Transverse colon (tissue), 4 donors: ENCODE results near the gene SLC2A13. TPM values are rescaled to one million over a fixed set of nuclear protein-coding genes. Genes with fewer than 3 reads are reported as not detected.

Experiments used
- DNase-seq: peaks from one replicate; pipeline ENCODE4 v3.0.0-alpha.2; 2019
- H3K27ac ChIP-seq, 4 donors: fragments of 200-600 bp; sonication (generic); 2 replicates each; pipeline ENCODE4 v1.5.1; 2016 to 2018; ENCODE audit warnings: inconsistent platforms in 4 of 4
- H3K27me3 ChIP-seq: fragments of 200-600 bp; sonication (generic); 2 replicates; pipeline ENCODE4 v1.5.1; 2017; ENCODE audit warnings: inconsistent platforms
- H3K36me3 ChIP-seq, 4 donors: fragments of 200-600 bp; sonication (generic); 2 replicates each; pipeline ENCODE4 v1.5.1; 2017 to 2019; ENCODE audit warnings: inconsistent platforms in 4 of 4
- H3K4me1 ChIP-seq, 4 donors: fragments of 200-600 bp; sonication (generic); 2 replicates each; pipeline ENCODE4 v1.5.1; 2017 to 2020; ENCODE audit warnings: inconsistent platforms in 4 of 4
- H3K4me3 ChIP-seq, 4 donors: fragments of 200-600 bp; sonication (generic); 1 replicate in 1 of 4; 2 replicates in 3 of 4; pipeline versions ENCODE4 v1.5.1 to v1.6.1; 2017 to 2019; ENCODE audit warnings: inconsistent platforms in 4 of 4
- H3K9me3 ChIP-seq, 2 donors: fragments of 200-600 bp; sonication (generic); 2 replicates each; pipeline ENCODE4 v1.5.1; 2017 to 2019; ENCODE audit warnings: inconsistent platforms in 2 of 2
- CTCF ChIP-seq, 5 experiments: fragments of 200-600 bp in 3 of 5; fragments of 450-650 bp in 2 of 5; sonication (generic) in 3 of 5; IDR thresholded peaks; 1 replicate in 2 of 5; 2 replicates in 3 of 5; pipeline ENCODE4 v1.5.1; 2016 to 2017; ENCODE audit warnings: antibody characterized with exemption in 5 of 5, inconsistent platforms in 3 of 5, mild to moderate bottlenecking in 2 of 5, moderate library complexity in 1 of 5
- EP300 ChIP-seq: sonication (generic); formaldehyde crosslinking; IDR thresholded peaks from one replicate; pipeline ENCODE4 v1.6.1; 2017; ENCODE audit warnings: antibody characterized with exemption, low read depth
- POLR2A ChIP-seq: fragments of 450-650 bp; IDR thresholded peaks from one replicate; pipeline ENCODE4 v1.6.1; 2016; ENCODE audit warnings: antibody characterized with exemption, mild to moderate bottlenecking, moderate library complexity
- POLR2AphosphoS5 ChIP-seq, 3 donors: sonication (generic); formaldehyde crosslinking; IDR thresholded peaks; one replicate each; pipeline ENCODE4 v1.6.1; 2016; ENCODE audit warnings: antibody characterized with exemption in 3 of 3
- WGBS, 2 donors: methylation state at CpG; one replicate each; pipeline ENCODE4 v1.1.5; 2018; ENCODE audit warnings: low coverage in 1 of 2; 5-methylcytosine and 5-hydroxymethylcytosine counted together
- in situ Hi-C, 4 donors: fragments of 200-750 bp; cut with MboI; loops; one replicate each; pipeline versions ENCODE4 v1.15.0 to v1.15.1; 2017; ENCODE audit warnings: low sequenced_read_pairs in 3 of 4, low pct_ligation_motif_present in 1 of 4, low pct_unique_long_range_greater_than_20kb in 1 of 4
- intact Hi-C: fragments of 100-400 bp; cut with DNase I; formaldehyde crosslinking; loops from one replicate; pipeline ENCODE4 v1.15.1; 2023; ENCODE audit warnings: low total_unique reads
- total RNA-seq, 4 donors: library from RNA; depleted of rRNA; stranded (reverse); fragments of >200 nt; gene quantifications; one replicate each; pipeline ENCODE4 v1.1.0, GENCODE V29; 2016

The SLC2A13 gene
- total RNA-seq, 4 donors from 2014 or later, result 31.8 to 70.7 (median 46.8) TPM

- no peaks in the 10 kb centered on the region for H3K36me3 ChIP-seq
- H3K4me1 ChIP-seq, result peaks cover 22 to 66% (median 44%) of the 10 kb centered on the region in 4 donors
- H3K27ac ChIP-seq, result peak overlapping the region; percentile 30 to 79 (median 50)
- H3K4me3 ChIP-seq, result no peak overlapping the region
- H3K27me3 ChIP-seq, result no peaks in the 10 kb centered on the region
- no peaks in the 10 kb centered on the region for H3K9me3 ChIP-seq
- DNase-seq, result peak; percentile 16
- 62 to 95% methylated on average over 2 of the region's 2 CpGs for WGBS, 2 donors
- in situ Hi-C loops, result loop anchor here (10.0 to 25.0 kb wide), 4 partner anchors 89 to 253 kb away; partner anchors contain the start of gene SLC2A13 (in 1 of the 4)
- TF ChIP-seq POLR2AphosphoS5 (IDR thresholded peaks at IDR 0.05) (no peak), POLR2A (no peak), CTCF (IDR thresholded peaks at IDR 0.05) (no peak), EP300 (no peak)
- intact Hi-C loops, result no loop called here
Measured at GRCh38 chr12:40015345-40015744, 90.5 kb downstream of the SLC2A13 start.

DNA sequence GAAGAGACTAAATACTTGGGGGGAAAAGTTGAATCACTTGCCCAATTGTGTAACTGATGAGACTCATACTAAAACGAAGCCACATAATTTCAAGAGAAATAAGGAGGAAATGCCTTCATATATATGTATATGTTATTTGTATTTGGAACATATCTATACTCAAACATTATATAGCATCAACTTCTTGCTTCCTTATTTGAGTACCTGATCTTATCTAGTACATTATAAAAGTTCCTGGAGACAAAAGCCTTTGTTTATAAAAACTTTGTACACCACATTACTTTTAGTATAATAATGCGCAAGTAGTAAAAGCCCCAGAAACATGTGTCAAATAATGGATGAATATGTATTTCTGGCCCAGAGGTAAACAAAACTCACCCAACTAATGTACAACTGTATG is 92.0 kb downstream of the SLC2A13 start:
- in situ Hi-C loops (loop anchor here (5.0 to 25.0 kb wide), 5 partner anchors 91 to 252 kb away; partner anchors contain the start of gene SLC2A13 (in 1 of the 4)), intact Hi-C loops (no loop called here)
- no peaks in the 10 kb centered on the region for H3K9me3 ChIP-seq
- H3K27me3 ChIP-seq, result no peaks in the 10 kb centered on the region
- H3K4me3 ChIP-seq, result no peak overlapping the region
- TF ChIP-seq POLR2AphosphoS5 (IDR thresholded peaks at IDR 0.05) (no peak), CTCF (IDR thresholded peaks at IDR 0.05) (no peak), POLR2A (no peak)
- no peaks in the 10 kb centered on the region for H3K36me3 ChIP-seq
- peak overlapping the region; percentile 54 to 79 (median 61) for H3K27ac ChIP-seq
- 44% methylated on average over 2 of the region's 2 CpGs for WGBS, 2 donors
- H3K4me1 ChIP-seq, result peaks cover 22 to 66% (median 44%) of the 10 kb centered on the region in 4 donors
- no peak for DNase-seq

GRCh38 chr12:40013292-40013691 is 92.6 kb downstream of the SLC2A13 start:
- DNase-seq, result no peak
- H3K4me1 ChIP-seq, result peaks cover 22 to 66% (median 44%) of the 10 kb centered on the region in 4 donors
- WGBS, 2 donors, result 71 to 74% methylated on average over 1 of the region's 1 CpG
- peak overlapping the region; percentile 54 to 79 (median 61) for H3K27ac ChIP-seq
- no peaks in the 10 kb centered on the region for H3K9me3 ChIP-seq
- no peak overlapping the region for H3K4me3 ChIP-seq
- in situ Hi-C loops, result loop anchor here (5.0 to 25.0 kb wide), 5 partner anchors 92 to 251 kb away; partner anchors contain the start of gene SLC2A13 (in 1 of the 4)
- no peaks in the 10 kb centered on the region for H3K36me3 ChIP-seq
- intact Hi-C loops, result no loop called here
- H3K27me3 ChIP-seq, result no peaks in the 10 kb centered on the region
- TF ChIP-seq POLR2AphosphoS5 (IDR thresholded peaks at IDR 0.05), result no peak
- TF ChIP-seq POLR2A, result no peak
- TF ChIP-seq EP300, result no peak
- no peak for TF ChIP-seq CTCF (IDR thresholded peaks at IDR 0.05)

- intact Hi-C loops, result no loop called here
- H3K4me1 ChIP-seq, result peaks cover 21 to 63% (median 44%) of the 10 kb centered on the region in 4 donors
- H3K4me3 ChIP-seq, result no peak overlapping the region
- peak overlapping the region; percentile 54 to 79 (median 61) for H3K27ac ChIP-seq
- DNase-seq, result no peak
- H3K27me3 ChIP-seq, result no peaks in the 10 kb centered on the region
- TF ChIP-seq EP300, result no peak
- TF ChIP-seq POLR2AphosphoS5 (IDR thresholded peaks at IDR 0.05), result no peak
- TF ChIP-seq CTCF (IDR thresholded peaks at IDR 0.05), result no peak
- no peak for TF ChIP-seq POLR2A
- in situ Hi-C loops, result loop anchor here (5.0 to 25.0 kb wide), 5 partner anchors 92 to 250 kb away; partner anchors contain the start of gene SLC2A13 (in 1 of the 4)
- H3K36me3 ChIP-seq, result no peaks in the 10 kb centered on the region
- 24 to 35% methylated on average over 3 of the region's 3 CpGs for WGBS, 2 donors
- H3K9me3 ChIP-seq, result no peaks in the 10 kb centered on the region
Measured at GRCh38 chr12:40012711-40013110, 93.2 kb downstream of the SLC2A13 start.
